Spleen (tissue), 11 donors: ENCODE results near the gene P2RX4. TPM values are rescaled to one million over a fixed set of nuclear protein-coding genes. Genes with fewer than 3 reads are reported as not detected.

ENCODE experiments used
- DNase-seq: peaks from one replicate; pipeline ENCODE4 v3.0.0-alpha.2; 2020
- H3K27ac ChIP-seq, 8 donors: fragments of 200-600 bp; sonication (generic) in 7 of 8; 1 replicate in 4 of 8; 2 replicates in 4 of 8; pipeline versions ENCODE4 v1.5.0 to v1.8.0; 2016 to 2021; ENCODE audit warnings: inconsistent platforms in 4 of 8, mild to moderate bottlenecking in 4 of 8, moderate library complexity in 1 of 8
- H3K27me3 ChIP-seq, 7 donors: fragments of 200-600 bp; sonication (generic) in 6 of 7; replicated peaks in 1 of 7; 1 replicate in 4 of 7; 2 replicates in 3 of 7; pipeline versions ENCODE4 v1.5.0 to v1.8.0; 2016 to 2021; ENCODE audit warnings: inconsistent platforms in 3 of 7, mild to moderate bottlenecking in 1 of 7
- H3K36me3 ChIP-seq, 6 donors: fragments of 200-600 bp; sonication (generic) in 5 of 6; 1 replicate in 4 of 6; 2 replicates in 2 of 6; pipeline versions ENCODE4 v1.5.0 to v1.8.0; 2016 to 2021; ENCODE audit warnings: inconsistent platforms in 2 of 6
- H3K4me1 ChIP-seq, 6 donors: fragments of 200-600 bp; sonication (generic) in 5 of 6; 1 replicate in 3 of 6; 2 replicates in 3 of 6; pipeline versions ENCODE4 v1.5.0 to v1.8.0; 2016 to 2021; ENCODE audit warnings: inconsistent platforms in 3 of 6
- H3K4me3 ChIP-seq, 8 donors: fragments of 200-600 bp; sonication (generic) in 7 of 8; 1 replicate in 4 of 8; 2 replicates in 4 of 8; pipeline versions ENCODE4 v1.5.0 to v1.8.0; 2016 to 2021; ENCODE audit warnings: inconsistent platforms in 4 of 8, mild to moderate bottlenecking in 4 of 8, moderate library complexity in 2 of 8
- H3K9me3 ChIP-seq, 8 donors: fragments of 200-600 bp; sonication (generic) in 7 of 8; 1 replicate in 4 of 8; 2 replicates in 4 of 8; pipeline versions ENCODE4 v1.5.0 to v1.8.0; 2016 to 2021; ENCODE audit warnings: inconsistent platforms in 4 of 8
- POLR2A ChIP-seq, 3 donors: fragments of 450-650 bp; IDR thresholded peaks; one replicate each; pipeline ENCODE4 v1.5.1; 2017; ENCODE audit warnings: antibody characterized with exemption in 3 of 3, mild to moderate bottlenecking in 1 of 3
- POLR2AphosphoS5 ChIP-seq, 3 donors: sonication (generic); formaldehyde crosslinking; IDR thresholded peaks; one replicate each; pipeline ENCODE4 v1.5.1; 2017; ENCODE audit warnings: antibody characterized with exemption in 3 of 3
- WGBS, 5 donors: extraction: QIAGEN DNeasy Blood & Tissue Kit in 3 of 5; methylation state at CpG; one replicate each; pipeline versions ENCODE4 v1.1.5 to v1.1.7; 2013 to 2018; 5-methylcytosine and 5-hydroxymethylcytosine counted together
- intact Hi-C: fragments of 100-400 bp; cut with DNase I; formaldehyde crosslinking; loops from one replicate; pipeline ENCODE4 v1.15.0; 2023; ENCODE audit warnings: low total_unique reads
- polyA plus RNA-seq, 3 donors: library from polyadenylated mRNA; stranded (reverse); fragments of 200-250 nt; gene quantifications; one replicate each; pipeline ENCODE4 v1.2.1, GENCODE V29; 2013
- total RNA-seq, 7 donors: library from RNA; depleted of rRNA in 3 of 7; stranded (reverse); fragments of >200 nt in 3 of 7; fragmentation: NEBNext Ultra II Directional in 4 of 7; extraction: Animal tissue kit (Norgen Biotek cat#: 25700) in 4 of 7; gene quantifications; one replicate each; pipeline versions ENCODE4 v1.1.0 to v1.2.1, GENCODE V29; 2016 to 2021
- TF ChIP-seq, protein P1 (sequence below), 11 experiments: fragments of 200-600 bp in 7 of 11; fragments of 450-650 bp in 4 of 11; sonication (generic) in 4 of 11; IDR thresholded peaks in 8 of 11; conservative IDR thresholded peaks in 3 of 11; 1 replicate in 7 of 11; 2 replicates in 4 of 11; pipeline versions ENCODE4 v1.4.0 to v1.8.0; 2016 to 2021; ENCODE audit warnings: antibody characterized with exemption in 11 of 11, inconsistent platforms in 4 of 11, mild to moderate bottlenecking in 1 of 11
- donor health status: healthy with polysubstance abuse.
- donor health status: DM: no; HTN: no; CAD: no; lungs with moderate emphysema.
- donor health status: DM: no; HTN: no; CAD: no.
- donor health status: Bipolar disorder and iron deficiency.
- donor health status: healthy.
- donor health status: DM: no; HTN: no; CAD: no.
- donor health status: DM: yes; HTN: yes; CAD: no.

Gene P2RX4
- total and polyA plus RNA-seq, 10 donors, result 12.0 to 97.9 (median 34.8) TPM

DNA sequence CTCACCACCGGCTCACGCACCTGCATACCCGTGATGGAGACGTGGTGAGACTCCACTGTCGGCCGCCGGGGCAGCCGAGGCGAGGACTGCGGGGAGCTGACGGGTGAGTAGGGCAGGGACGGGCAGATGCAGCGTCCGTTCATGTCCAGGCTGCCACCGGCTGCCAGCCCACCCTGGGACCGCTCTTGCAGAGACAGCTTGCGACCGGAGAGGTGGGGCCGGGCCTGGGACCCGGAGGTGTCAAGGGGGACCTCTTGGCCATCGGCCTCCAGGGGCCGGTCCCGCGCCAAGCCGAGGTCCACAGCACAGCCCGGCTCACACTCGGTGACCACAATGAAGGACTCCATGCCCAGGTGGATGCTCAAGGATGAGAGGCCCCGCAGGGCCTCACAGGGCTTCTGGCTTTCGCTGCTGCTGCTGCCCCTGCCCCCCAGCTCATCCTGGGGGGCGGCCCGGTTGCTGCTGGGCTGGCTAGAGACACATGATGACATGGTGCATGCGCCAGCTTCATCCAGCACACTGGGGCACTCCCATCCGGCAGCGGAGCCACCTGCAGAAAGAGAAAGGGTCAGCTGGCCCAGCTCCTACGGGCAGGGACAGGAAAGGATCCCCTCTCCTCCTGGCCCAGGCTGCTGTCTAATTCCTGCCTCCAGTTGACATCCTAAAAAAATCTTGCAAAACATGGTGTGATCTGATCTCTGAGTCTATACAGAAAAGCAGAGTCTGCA, 64.3 kb downstream of the P2RX4 start:
- Histone ChIP-seq H3K36me3 (peaks cover 0 to 71% (median 39%) of the 10 kb centered on the region in 6 donors), H3K27me3 (no peaks in the 10 kb centered on the region), H3K9me3 (no peaks in the 10 kb centered on the region), H3K27ac (peak overlapping the region in 2 of 8 donors; percentile 4 to 15), H3K4me3 (no peak overlapping the region), H3K4me1 (peaks cover 6 to 42% (median 26%) of the 10 kb centered on the region in 6 donors)
- WGBS, 5 donors, result 94 to 96% (median 95%) methylated on average over 17 to 35 of the region's 35 CpGs
- TF ChIP-seq POLR2A (IDR thresholded peaks at IDR 0.05) (no peak), POLR2AphosphoS5 (IDR thresholded peaks at IDR 0.05) (peak in 1 of 3 donors; percentile 31)
- TF ChIP-seq, protein P1, sequence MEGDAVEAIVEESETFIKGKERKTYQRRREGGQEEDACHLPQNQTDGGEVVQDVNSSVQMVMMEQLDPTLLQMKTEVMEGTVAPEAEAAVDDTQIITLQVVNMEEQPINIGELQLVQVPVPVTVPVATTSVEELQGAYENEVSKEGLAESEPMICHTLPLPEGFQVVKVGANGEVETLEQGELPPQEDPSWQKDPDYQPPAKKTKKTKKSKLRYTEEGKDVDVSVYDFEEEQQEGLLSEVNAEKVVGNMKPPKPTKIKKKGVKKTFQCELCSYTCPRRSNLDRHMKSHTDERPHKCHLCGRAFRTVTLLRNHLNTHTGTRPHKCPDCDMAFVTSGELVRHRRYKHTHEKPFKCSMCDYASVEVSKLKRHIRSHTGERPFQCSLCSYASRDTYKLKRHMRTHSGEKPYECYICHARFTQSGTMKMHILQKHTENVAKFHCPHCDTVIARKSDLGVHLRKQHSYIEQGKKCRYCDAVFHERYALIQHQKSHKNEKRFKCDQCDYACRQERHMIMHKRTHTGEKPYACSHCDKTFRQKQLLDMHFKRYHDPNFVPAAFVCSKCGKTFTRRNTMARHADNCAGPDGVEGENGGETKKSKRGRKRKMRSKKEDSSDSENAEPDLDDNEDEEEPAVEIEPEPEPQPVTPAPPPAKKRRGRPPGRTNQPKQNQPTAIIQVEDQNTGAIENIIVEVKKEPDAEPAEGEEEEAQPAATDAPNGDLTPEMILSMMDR (IDR thresholded peaks at IDR 0.05 in 8 of 11, conservative IDR thresholded peaks at IDR 0.05 in 3 of 11), result no peak
- intact Hi-C loops, result no loop called here
- DNase-seq, result no peak

DNA sequence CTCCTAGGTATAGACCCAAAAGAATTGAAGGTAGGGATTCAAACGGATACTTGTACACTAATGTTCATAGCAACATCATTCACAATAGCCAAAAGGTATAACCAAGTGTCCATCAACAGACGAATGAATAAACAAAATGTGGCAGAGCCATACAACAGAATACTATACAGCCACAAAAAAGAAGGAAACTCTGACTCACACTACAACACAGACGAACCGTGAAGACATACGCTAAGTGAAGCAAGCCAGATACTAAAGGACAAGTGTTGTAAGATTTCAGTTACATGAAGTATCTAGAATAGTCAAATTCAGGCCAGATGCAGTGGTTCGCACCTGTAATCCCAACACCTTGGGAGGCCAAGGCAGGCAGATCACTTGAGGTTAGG, 67.4 kb downstream of the P2RX4 start:
- WGBS, 5 donors, result 56 to 89% (median 64%) methylated on average over 6 of the region's 6 CpGs
- H3K9me3 ChIP-seq, result no peaks in the 10 kb centered on the region
- DNase-seq, result no peak
- intact Hi-C loops, result no loop called here
- TF ChIP-seq POLR2A (IDR thresholded peaks at IDR 0.05) (no peak), POLR2AphosphoS5 (IDR thresholded peaks at IDR 0.05) (no peak)
- TF ChIP-seq, protein P1 (IDR thresholded peaks at IDR 0.05 in 8 of 11, conservative IDR thresholded peaks at IDR 0.05 in 3 of 11), result no peak
- peaks cover 9 to 65% (median 34%) of the 10 kb centered on the region in 6 donors for H3K4me1 ChIP-seq
- no peaks in the 10 kb centered on the region for H3K27me3 ChIP-seq
- peak overlapping the region; percentile 70 to 89 (median 84) for H3K27ac ChIP-seq
- peaks cover 0 to 62% (median 20%) of the 10 kb centered on the region in 6 donors for H3K36me3 ChIP-seq
- H3K4me3 ChIP-seq, result peak overlapping the region in 1 of 8 donors; percentile 54

DNA sequence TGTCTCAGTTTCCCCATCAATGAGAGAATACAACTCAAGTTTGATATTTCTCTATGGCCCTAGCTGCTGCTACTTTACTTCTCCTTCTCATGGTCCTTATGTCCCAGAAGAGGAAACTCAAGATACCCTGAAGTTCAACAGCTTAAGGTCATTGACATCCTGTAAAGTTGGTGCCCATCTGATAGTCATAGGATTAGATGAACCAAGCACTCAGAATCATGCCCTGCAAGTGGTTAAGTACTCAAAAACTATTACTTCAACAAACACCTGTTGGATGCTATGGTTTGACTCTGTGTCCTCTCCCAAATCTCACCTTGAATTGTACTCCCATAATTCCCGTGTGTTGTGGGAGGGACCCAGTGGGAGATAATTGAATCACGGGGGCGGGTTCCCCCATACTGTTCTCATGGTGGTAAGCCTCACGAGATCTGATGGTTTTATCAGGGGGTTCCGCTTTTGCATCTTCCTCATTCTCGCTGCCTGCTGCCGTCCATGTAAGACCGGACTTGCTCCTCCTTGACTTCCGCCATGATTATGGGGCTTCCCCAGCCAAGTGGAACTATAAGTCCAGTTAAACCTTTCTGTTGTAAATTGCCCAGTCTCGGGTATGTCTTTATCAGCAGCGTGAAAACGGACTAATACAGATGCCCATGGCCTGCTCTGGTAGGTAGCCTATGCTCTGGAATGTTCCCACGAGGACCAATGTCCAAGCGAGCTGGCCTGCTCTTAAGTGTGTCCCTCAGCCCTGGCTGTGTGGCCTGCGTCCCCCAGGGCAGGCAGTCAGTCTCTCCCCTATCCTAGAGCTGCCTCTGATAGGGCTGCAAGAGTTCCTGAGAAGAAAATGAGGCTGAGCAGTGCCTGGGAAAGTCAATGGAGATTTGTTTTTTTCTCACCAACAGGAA, 68.5 kb downstream of the P2RX4 start:
- Histone ChIP-seq H3K9me3 (no peaks in the 10 kb centered on the region), H3K27me3 (no peaks in the 10 kb centered on the region), H3K27ac (peak overlapping the region; percentile 70 to 89 (median 84)), H3K4me1 (peaks cover 9 to 72% (median 34%) of the 10 kb centered on the region in 6 donors), H3K36me3 (peaks cover 0 to 60% (median 14%) of the 10 kb centered on the region in 6 donors), H3K4me3 (peak overlapping the region in 1 of 8 donors; percentile 54)
- WGBS, 5 donors, result 50 to 76% (median 65%) methylated on average over 13 to 15 of the region's 15 CpGs
- intact Hi-C loops, result no loop called here
- peak; percentile 83 for DNase-seq
- TF ChIP-seq POLR2A (IDR thresholded peaks at IDR 0.05), result no peak
- peak in 1 of 3 donors; percentile 42 for TF ChIP-seq POLR2AphosphoS5 (IDR thresholded peaks at IDR 0.05)

DNA sequence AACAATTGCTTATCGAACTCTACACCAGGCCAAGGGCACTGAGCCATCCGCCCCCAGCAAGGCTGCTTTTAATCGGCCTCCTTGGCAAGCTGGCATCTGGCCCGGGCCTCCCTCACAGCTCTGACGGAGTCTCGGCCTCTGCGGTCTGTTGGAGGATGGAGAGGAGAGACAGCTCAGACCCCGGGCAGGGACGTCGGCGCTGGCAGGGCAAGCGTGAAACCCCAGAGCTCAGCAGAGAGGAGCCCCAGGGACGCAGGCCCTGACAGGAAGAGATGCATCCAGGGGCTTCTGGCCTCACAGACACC, 69.1 kb downstream of the P2RX4 start:
- Histone ChIP-seq H3K4me1 (peaks cover 9 to 71% (median 34%) of the 10 kb centered on the region in 6 donors), H3K4me3 (peak overlapping the region in 1 of 8 donors; percentile 54), H3K9me3 (no peaks in the 10 kb centered on the region), H3K27ac (peak overlapping the region; percentile 70 to 89 (median 84)), H3K36me3 (peaks cover 0 to 60% (median 8%) of the 10 kb centered on the region in 6 donors), H3K27me3 (no peaks in the 10 kb centered on the region)
- peak; percentile 86 for DNase-seq
- intact Hi-C loops, result no loop called here
- peak in 2 of 3 donors; percentile 64 to 66 for TF ChIP-seq POLR2AphosphoS5 (IDR thresholded peaks at IDR 0.05)
- TF ChIP-seq POLR2A (IDR thresholded peaks at IDR 0.05), result no peak
- TF ChIP-seq, protein P1 (IDR thresholded peaks at IDR 0.05 in 8 of 11, conservative IDR thresholded peaks at IDR 0.05 in 3 of 11), result no peak
- WGBS, 5 donors, result 41 to 82% (median 70%) methylated on average over 13 of the region's 13 CpGs
